HEK293 (cell line): Measurements from ENCODE around the gene TANGO6.

Experiments used
- CTCF ChIA-PET: fragments of 350-600 bp; formaldehyde crosslinking; extraction: SDS; loops from one replicate; lab custom pipeline; 2021; ENCODE audit warnings: antibody characterized with exemption; lab: Yijun Ruan, JAX
- POLR2A ChIA-PET: fragments of 300-600 bp; formaldehyde crosslinking; extraction: SDS; loops from one replicate; lab custom pipeline; 2020; ENCODE audit warnings: antibody characterized with exemption, inconsistent platforms; lab: Yijun Ruan, JAX
- H3K27ac ChIP-seq: fragments of 200-500 bp; sonication (Bioruptor generic); 2 replicates; pipeline ENCODE4 v1.5.1; 2014; ENCODE audit warnings: low read depth, low read length, control low read depth, inconsistent platforms; ENCODE audit errors: extremely low read depth
- H3K36me3 ChIP-seq, 2 experiments: fragments of 200-500 bp in 1 of 2; sonication (Bioruptor generic) in 1 of 2; 1 replicate in 1 of 2; 2 replicates in 1 of 2; pipeline ENCODE4 v1.5.1; 2014 to 2017; ENCODE audit warnings: inconsistent platforms in 2 of 2, low read length in 2 of 2; ENCODE audit not compliant: control insufficient read depth in 2 of 2, insufficient read depth in 1 of 2
- H3K4me1 ChIP-seq: fragments of 200-500 bp; sonication (Bioruptor generic); 2 replicates; pipeline ENCODE4 v1.5.1; 2014; ENCODE audit warnings: mild to moderate bottlenecking, low read length, inconsistent platforms; ENCODE audit not compliant: control insufficient read depth, insufficient read depth
- H3K4me3 ChIP-seq: 2 replicates; pipeline ENCODE4 v1.5.1; 2011; ENCODE audit warnings: low read depth, mild to moderate bottlenecking, control low read depth, low read length, moderate library complexity
- H3K9me3 ChIP-seq: fragments of 200-500 bp; sonication (Bioruptor generic); 2 replicates; pipeline ENCODE4 v1.5.1; 2014; ENCODE audit warnings: low read depth, low read length, inconsistent platforms; ENCODE audit not compliant: control insufficient read depth, insufficient read depth
- BCL11A ChIP-seq: fragments of 450-650 bp; formaldehyde crosslinking; IDR thresholded peaks from 2 replicates; pipeline ENCODE4 v1.5.1; 2016; ENCODE audit warnings: low read depth, missing biosample characterization, missing genetic modification characterization
- KLF7 ChIP-seq: fragments of 450-650 bp; formaldehyde crosslinking; IDR thresholded peaks from 2 replicates; pipeline ENCODE4 v1.5.1; 2016; ENCODE audit warnings: missing biosample characterization, missing genetic modification characterization, borderline replicate concordance
- MEIS1 ChIP-seq: sonication (generic); formaldehyde crosslinking; IDR thresholded peaks from 2 replicates; pipeline ENCODE4 v1.8.1; 2022; ENCODE audit warnings: missing genetic modification reagents, mild to moderate bottlenecking, borderline replicate concordance
- PRDM1 ChIP-seq: fragments of 450-650 bp; formaldehyde crosslinking; IDR thresholded peaks from 2 replicates; pipeline ENCODE4; 2016; ENCODE audit warnings: missing biosample characterization, missing genetic modification characterization
- ZNF214 ChIP-seq: fragments of 450-650 bp; formaldehyde crosslinking; IDR thresholded peaks from 2 replicates; pipeline ENCODE4 v1.5.1; 2017; ENCODE audit warnings: missing biosample characterization, mild to moderate bottlenecking, missing genetic modification characterization, borderline replicate concordance
- ZNF223 ChIP-seq: fragments of 450-650 bp; formaldehyde crosslinking; IDR thresholded peaks from 2 replicates; pipeline ENCODE4 v1.5.1; 2016; ENCODE audit warnings: missing biosample characterization, missing genetic modification characterization
- ZNF341 ChIP-seq: fragments of 450-650 bp; formaldehyde crosslinking; IDR thresholded peaks from 2 replicates; pipeline ENCODE4; 2016; ENCODE audit warnings: low read depth, missing biosample characterization, missing genetic modification characterization
- ZNF394 ChIP-seq: fragments of 450-650 bp; formaldehyde crosslinking; IDR thresholded peaks from 2 replicates; pipeline ENCODE4 v1.5.1; 2016; ENCODE audit warnings: missing biosample characterization, missing genetic modification characterization, mild to moderate bottlenecking, moderate library complexity, borderline replicate concordance
- ZNF473 ChIP-seq: fragments of 450-650 bp; formaldehyde crosslinking; IDR thresholded peaks from 2 replicates; pipeline ENCODE4 v1.5.1; 2017; ENCODE audit warnings: missing biosample characterization, missing genetic modification characterization
- ZNF510 ChIP-seq: fragments of 450-650 bp; formaldehyde crosslinking; IDR thresholded peaks from 2 replicates; pipeline ENCODE4 v1.5.1; 2018; ENCODE audit warnings: mild to moderate bottlenecking, missing genetic modification characterization, missing biosample characterization; ENCODE audit not compliant: insufficient replicate concordance
- ZNF548 ChIP-seq: fragments of 450-650 bp; formaldehyde crosslinking; IDR thresholded peaks from 2 replicates; pipeline ENCODE4 v1.5.1; 2016; ENCODE audit warnings: missing biosample characterization, missing genetic modification characterization
- ZNF629 ChIP-seq: fragments of 450-650 bp; formaldehyde crosslinking; IDR thresholded peaks from 2 replicates; pipeline ENCODE4 v1.5.1; 2017; ENCODE audit warnings: missing biosample characterization, missing genetic modification characterization
- ZNF664 ChIP-seq: fragments of 450-650 bp; formaldehyde crosslinking; IDR thresholded peaks from 2 replicates; pipeline ENCODE4 v1.5.1; 2016; ENCODE audit warnings: missing biosample characterization, missing genetic modification characterization
- ZNF830 ChIP-seq: fragments of 450-650 bp; IDR thresholded peaks from 2 replicates; pipeline ENCODE4 v1.5.0; 2018; ENCODE audit warnings: missing biosample characterization, missing genetic modification characterization, low read depth, mild to moderate bottlenecking, moderate library complexity
- TF ChIP-seq, protein P1 (sequence below): fragments of 450-650 bp; formaldehyde crosslinking; IDR thresholded peaks from 2 replicates; pipeline ENCODE4 v1.5.1; 2016; ENCODE audit warnings: missing biosample characterization, missing genetic modification characterization
- TF ChIP-seq, protein P2 (sequence below): fragments of 450-650 bp; formaldehyde crosslinking; conservative IDR thresholded peaks from 2 replicates; pipeline ENCODE4 v1.5.1; 2016; ENCODE audit warnings: low read depth, missing biosample characterization, missing genetic modification characterization
- TF ChIP-seq, protein P3 (sequence below): fragments of 450-650 bp; formaldehyde crosslinking; IDR thresholded peaks from 2 replicates; pipeline ENCODE4 v1.5.1; 2016; ENCODE audit warnings: missing biosample characterization, missing genetic modification characterization

Gene TANGO6

DNA sequence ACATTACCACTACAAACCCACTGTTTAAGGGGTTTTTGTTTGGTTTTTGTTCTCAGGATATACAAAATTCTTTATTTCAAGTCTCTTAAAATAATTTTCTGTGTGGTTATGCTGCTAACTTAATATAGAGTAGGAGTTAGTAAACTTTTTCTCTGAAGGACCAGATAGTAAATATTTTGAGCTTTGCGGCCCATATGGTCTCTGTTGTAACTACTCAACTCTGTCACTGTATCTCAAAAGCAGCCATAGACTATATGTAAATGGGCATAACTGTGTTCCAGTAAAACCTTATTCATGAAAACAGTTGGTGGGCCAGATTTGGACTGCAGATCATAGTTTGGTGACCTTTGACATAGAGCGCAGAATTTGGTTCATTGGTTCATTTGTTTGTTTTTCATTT is 7.2 kb downstream of the TANGO6 start (continued):
- TF ChIP-seq, protein P1, sequence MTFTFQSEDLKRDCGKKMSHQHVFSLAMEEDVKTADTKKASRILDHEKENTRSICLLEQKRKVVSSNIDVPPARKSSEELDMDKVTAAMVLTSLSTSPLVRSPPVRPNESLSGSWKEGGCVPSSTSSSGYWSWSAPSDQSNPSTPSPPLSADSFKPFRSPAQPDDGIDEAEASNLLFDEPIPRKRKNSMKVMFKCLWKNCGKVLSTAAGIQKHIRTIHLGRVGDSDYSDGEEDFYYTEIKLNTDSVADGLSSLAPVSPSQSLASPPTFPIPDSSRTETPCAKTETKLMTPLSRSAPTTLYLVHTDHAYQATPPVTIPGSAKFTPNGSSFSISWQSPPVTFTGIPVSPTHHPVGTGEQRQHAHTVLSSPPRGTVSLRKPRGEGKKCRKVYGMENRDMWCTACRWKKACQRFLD (tag by site-specific recombination), result no peak
- TF ChIP-seq, protein P2, sequence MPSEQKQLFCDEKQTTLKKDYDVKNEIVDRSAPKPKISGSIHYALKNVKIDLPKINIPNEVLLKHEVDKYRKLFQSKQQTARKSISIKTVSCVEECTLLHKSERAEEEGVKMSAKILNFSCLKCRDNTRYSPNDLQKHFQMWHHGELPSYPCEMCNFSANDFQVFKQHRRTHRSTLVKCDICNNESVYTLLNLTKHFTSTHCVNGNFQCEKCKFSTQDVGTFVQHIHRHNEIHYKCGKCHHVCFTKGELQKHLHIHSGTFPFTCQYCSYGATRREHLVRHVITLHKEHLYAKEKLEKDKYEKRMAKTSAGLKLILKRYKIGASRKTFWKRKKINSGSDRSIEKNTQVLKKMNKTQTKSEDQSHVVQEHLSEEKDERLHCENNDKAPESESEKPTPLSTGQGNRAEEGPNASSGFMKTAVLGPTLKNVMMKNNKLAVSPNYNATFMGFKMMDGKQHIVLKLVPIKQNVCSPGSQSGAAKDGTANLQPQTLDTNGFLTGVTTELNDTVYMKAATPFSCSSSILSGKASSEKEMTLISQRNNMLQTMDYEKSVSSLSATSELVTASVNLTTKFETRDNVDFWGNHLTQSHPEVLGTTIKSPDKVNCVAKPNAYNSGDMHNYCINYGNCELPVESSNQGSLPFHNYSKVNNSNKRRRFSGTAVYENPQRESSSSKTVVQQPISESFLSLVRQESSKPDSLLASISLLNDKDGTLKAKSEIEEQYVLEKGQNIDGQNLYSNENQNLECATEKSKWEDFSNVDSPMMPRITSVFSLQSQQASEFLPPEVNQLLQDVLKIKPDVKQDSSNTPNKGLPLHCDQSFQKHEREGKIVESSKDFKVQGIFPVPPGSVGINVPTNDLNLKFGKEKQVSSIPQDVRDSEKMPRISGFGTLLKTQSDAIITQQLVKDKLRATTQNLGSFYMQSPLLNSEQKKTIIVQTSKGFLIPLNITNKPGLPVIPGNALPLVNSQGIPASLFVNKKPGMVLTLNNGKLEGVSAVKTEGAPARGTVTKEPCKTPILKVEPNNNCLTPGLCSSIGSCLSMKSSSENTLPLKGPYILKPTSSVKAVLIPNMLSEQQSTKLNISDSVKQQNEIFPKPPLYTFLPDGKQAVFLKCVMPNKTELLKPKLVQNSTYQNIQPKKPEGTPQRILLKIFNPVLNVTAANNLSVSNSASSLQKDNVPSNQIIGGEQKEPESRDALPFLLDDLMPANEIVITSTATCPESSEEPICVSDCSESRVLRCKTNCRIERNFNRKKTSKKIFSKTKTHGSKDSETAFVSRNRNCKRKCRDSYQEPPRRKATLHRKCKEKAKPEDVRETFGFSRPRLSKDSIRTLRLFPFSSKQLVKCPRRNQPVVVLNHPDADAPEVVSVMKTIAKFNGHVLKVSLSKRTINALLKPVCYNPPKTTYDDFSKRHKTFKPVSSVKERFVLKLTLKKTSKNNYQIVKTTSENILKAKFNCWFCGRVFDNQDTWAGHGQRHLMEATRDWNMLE (tag by site-specific recombination), result no peak
- no peak for TF ChIP-seq ZNF473 (tag by site-specific recombination)
- no peak for TF ChIP-seq ZNF830 (tag by site-specific recombination)
- TF ChIP-seq ZNF629 (tag by site-specific recombination), result no peak
- no peak for TF ChIP-seq ZNF548 (tag by site-specific recombination)
- TF ChIP-seq MEIS1 (CRISPR knock-in tag), result no peak
- no peak for TF ChIP-seq ZNF664
- TF ChIP-seq ZNF223 (tag by site-specific recombination), result no peak

DNA sequence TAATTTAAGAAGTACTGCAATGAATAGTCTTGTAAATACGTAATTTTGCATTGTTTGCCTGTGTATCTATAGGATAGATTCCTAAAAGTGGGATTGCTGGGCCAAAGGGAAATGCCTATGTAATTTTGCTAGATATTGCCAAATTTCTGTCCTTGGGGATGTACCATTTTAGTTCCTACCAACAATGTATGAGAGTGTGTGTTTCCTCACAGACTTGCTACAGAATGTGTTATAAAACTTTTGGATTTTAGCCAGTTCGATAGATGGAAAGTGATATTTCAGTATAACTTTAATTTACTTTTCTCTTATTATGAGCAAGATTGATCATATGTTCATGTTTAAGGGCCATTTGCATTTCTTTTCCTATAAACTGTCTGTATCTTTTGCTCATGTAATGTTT is 8.3 kb downstream of the TANGO6 start:
- POLR2A ChIA-PET, result no interaction called here
- Histone ChIP-seq H3K36me3 (no peaks in the 10 kb centered on the region), H3K4me3 (no peak overlapping the region), H3K27ac (no peak overlapping the region), H3K4me1 (no peaks in the 10 kb centered on the region), H3K9me3 (no peaks in the 10 kb centered on the region)
- CTCF ChIA-PET, result interaction anchor here (1.1 to 1.3 kb wide), 2 partner anchors 51 to 261 kb away, joined by 3 to 10 read pairs; no protein-coding TSS in a partner anchor
- TF ChIP-seq ZNF394 (tag by site-specific recombination) (no peak), ZNF214 (no peak), PRDM1 (tag by site-specific recombination) (no peak), KLF7 (tag by site-specific recombination) (no peak), ZNF341 (tag by site-specific recombination) (no peak), BCL11A (tag by site-specific recombination) (no peak), ZNF510 (tag by site-specific recombination) (no peak)
- TF ChIP-seq, protein P3, sequence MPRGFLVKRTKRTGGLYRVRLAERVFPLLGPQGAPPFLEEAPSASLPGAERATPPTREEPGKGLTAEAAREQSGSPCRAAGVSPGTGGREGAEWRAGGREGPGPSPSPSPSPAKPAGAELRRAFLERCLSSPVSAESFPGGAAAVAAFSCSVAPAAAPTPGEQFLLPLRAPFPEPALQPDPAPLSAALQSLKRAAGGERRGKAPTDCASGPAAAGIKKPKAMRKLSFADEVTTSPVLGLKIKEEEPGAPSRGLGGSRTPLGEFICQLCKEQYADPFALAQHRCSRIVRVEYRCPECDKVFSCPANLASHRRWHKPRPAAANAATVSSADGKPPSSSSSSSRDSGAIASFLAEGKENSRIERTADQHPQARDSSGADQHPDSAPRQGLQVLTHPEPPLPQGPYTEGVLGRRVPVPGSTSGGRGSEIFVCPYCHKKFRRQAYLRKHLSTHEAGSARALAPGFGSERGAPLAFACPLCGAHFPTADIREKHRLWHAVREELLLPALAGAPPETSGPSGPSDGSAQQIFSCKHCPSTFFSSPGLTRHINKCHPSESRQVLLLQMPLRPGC (tag by site-specific recombination), result no peak
